Stimulated activated CD4-positive, alpha-beta T cell treated with anti-CD3 and anti-CD28 coated beads, Interleukin-15, amount 100 ng/mL, for 48 hours (primary cell): ENCODE data around the gene FAM174B.

Experiments used
- DNase-seq, 2 donors: peaks; one replicate each; pipeline ENCODE4 v3.0.0-alpha.2; 2020; ENCODE audit warnings: low read depth in 2 of 2

Gene FAM174B

GRCh38 chr15:92643849-92644815, 11.4 kb downstream of the FAM174B start:
- no peak for DNase-seq

GRCh38 chr15:92638709-92639365, 16.7 kb downstream of the FAM174B start:
- DNase-seq = no peak

- DNase-seq = no peak
Measured at GRCh38 chr15:92638291-92638708, 17.3 kb downstream of the FAM174B start.

GRCh38 chr15:92637626-92638025, 17.9 kb downstream of the FAM174B start:
- DNase-seq = no peak

- no peak for DNase-seq
Measured at GRCh38 chr15:92636908-92637481, 18.6 kb downstream of the FAM174B start.

GRCh38 chr15:92636401-92636907, 19.1 kb downstream of the FAM174B start:
- no peak for DNase-seq

- DNase-seq = no peak
Measured at GRCh38 chr15:92634671-92635201, 20.8 kb downstream of the FAM174B start.

- DNase-seq = no peak
Measured at GRCh38 chr15:92634060-92634459, 21.5 kb downstream of the FAM174B start.

- DNase-seq = no peak
Measured at GRCh38 chr15:92633418-92633817, 22.2 kb downstream of the FAM174B start.

GRCh38 chr15:92633001-92633400, 22.6 kb downstream of the FAM174B start:
- DNase-seq = no peak

GRCh38 chr15:92631721-92632120, 23.9 kb downstream of the FAM174B start:
- DNase-seq = no peak

GRCh38 chr15:92629975-92630626, 25.5 kb downstream of the FAM174B start:
- DNase-seq = no peak

- DNase-seq = no peak
Measured at GRCh38 chr15:92629276-92629974, 26.1 kb downstream of the FAM174B start.

GRCh38 chr15:92627014-92627413, 28.6 kb downstream of the FAM174B start:
- DNase-seq = no peak

- DNase-seq = no peak
Measured at GRCh38 chr15:92625251-92625980, 30.2 kb downstream of the FAM174B start.

- no peak for DNase-seq
Measured at GRCh38 chr15:92624401-92624991, 31.1 kb downstream of the FAM174B start.

- DNase-seq = no peak
Measured at GRCh38 chr15:92623435-92623834, 32.1 kb downstream of the FAM174B start.

GRCh38 chr15:92621972-92622533, 33.5 kb downstream of the FAM174B start:
- no peak for DNase-seq

GRCh38 chr15:92620991-92621390, 34.6 kb downstream of the FAM174B start:
- DNase-seq = no peak
